GM19240 (cell line): ENCODE results near the gene MCRIP1.
A peak's percentile ranks its signal among the peaks of the same experiment; 100 is the strongest.

Source experiments
- DNase-seq: peaks from one replicate; pipeline ENCODE4 v3.0.0; 2011; ENCODE audit warnings: low spot score; ENCODE audit not compliant: insufficient read length

MCRIP1 gene

DNA sequence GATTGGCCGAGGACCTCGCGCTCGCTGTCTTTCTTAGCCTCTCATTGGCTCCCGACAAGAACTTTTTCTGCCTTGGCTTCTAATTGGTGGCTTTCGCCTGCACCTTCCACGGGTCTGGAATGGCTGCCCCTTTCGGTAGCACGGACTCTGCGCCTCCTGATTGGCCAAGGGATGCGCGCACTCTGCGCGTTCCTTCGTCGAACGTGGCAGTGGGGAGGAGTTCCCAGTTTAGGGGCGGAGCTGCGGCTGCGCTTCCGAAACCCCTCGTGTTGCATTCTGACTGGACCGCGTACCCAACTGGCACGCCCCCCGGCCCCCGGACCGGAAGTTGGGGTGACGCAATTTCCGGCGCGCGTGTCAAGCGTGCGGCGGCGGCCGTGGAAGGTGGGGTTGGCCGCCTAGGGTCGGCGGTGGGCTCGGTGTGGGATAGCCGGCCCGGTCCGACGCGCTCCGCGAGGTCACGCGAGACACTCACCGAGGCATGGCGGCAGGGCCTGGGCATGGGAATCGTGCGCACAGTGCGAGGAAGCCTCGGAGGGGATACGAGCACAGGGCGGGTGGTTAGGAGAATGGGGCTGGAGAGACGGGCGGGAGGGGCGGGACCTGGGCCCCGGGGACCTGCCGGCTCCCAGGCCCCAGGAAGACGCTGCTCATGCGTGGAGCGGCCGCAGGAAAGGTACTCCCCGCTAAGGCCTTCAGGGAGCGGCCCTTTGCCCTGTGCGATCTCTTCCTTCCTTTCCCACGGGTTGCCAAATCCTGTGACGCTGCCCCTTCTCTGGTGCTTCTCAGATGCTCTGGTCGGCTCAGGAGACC lies 27.9 kb upstream of the MCRIP1 start:
- peak; percentile 96 for DNase-seq

- no peak for DNase-seq
Observed at GRCh38 chr17:81859906-81860755, 27.0 kb upstream of the MCRIP1 start, which contains the start of gene P4HB. TSS of gene P4HB (minus strand) at chr17:81860535. CDS start at chr17:81860471, 64 bp downstream.

GRCh38 chr17:81858967-81859905 lies 26.1 kb upstream of the MCRIP1 start:
- no peak for DNase-seq

- DNase-seq = no peak
Observed at GRCh38 chr17:81858170-81858966, 25.3 kb upstream of the MCRIP1 start.

- no peak for DNase-seq
Observed at GRCh38 chr17:81854974-81855774, 22.1 kb upstream of the MCRIP1 start.

GRCh38 chr17:81852237-81852636 lies 19.1 kb upstream of the MCRIP1 start:
- DNase-seq = no peak

- no peak for DNase-seq
Observed at GRCh38 chr17:81851423-81851822, 18.3 kb upstream of the MCRIP1 start.

DNA sequence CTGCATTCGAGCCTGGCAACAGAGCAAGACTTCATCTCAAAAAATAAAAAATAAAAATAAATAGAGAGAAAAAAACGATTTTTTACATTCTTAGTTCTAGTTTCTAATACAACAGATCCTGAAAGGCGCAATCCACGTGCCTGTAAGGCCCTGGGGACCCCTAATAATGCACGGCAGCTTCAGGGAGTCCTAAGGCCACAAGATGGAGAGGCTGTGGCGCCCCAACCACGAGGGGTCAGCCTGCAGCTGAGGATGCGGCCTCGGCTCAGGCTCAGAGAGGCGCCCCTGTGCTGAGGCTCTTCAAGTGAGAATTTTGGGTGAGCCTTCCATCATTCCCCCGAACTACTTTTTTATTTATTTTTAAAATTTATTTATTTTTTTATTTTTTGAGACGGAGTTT lies 16.4 kb upstream of the MCRIP1 start:
- no peak for DNase-seq

- no peak for DNase-seq
Observed at GRCh38 chr17:81846743-81847689, 13.9 kb upstream of the MCRIP1 start.

GRCh38 chr17:81845881-81846742 lies 13.0 kb upstream of the MCRIP1 start:
- no peak for DNase-seq

DNA sequence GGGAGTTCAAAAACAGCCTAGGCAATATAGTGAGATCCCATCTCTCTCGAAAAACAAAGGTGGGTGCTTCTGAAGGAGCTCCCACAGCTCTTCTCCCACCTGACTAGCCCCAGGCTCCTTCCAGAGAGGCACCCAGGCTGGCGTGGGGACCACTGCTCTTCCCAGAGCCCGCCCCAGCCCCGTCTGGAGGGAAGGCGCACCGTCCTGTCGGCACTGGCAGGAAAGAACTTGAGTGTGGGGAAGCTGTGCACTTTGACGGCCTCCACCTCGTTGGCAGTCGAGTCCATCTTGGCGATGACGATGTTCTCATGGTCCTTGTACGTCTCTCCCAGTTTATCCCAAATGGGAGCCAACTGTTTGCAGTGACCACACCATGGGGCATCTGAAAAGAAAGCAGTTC lies 12.3 kb upstream of the MCRIP1 start:
- DNase-seq = no peak

GRCh38 chr17:81844887-81845286 lies 11.8 kb upstream of the MCRIP1 start:
- no peak for DNase-seq

- no peak for DNase-seq
Observed at GRCh38 chr17:81844327-81844851, 11.3 kb upstream of the MCRIP1 start.

DNA sequence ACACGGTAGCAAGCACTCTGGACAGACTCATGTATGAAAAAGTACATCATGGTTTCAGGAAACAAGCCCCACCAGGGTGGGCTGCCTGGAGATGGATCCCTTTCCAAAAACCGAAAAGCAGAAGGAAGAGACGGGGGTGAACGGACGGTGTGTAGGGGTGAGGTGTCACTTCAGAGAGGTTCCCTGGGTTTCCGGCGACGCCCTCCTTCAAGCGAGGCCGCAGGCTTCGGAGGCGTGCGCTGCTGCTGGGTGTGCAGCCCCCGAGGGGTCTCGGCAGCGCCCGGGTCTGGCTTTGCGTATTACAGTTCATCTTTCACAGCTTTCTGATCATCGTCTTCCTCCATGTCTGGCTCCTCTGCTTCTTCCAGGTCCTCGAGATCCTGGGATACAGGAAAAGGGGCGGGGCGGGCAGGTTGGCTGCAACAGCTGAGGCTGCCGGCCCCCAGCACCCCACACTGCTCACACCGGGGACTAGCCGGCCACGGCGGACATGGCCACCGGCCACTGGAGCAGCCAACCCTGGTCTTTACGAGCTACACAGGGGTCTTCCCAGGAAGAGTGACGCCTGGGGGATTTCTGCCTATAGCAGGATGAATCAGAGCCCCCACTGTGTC lies 10.7 kb upstream of the MCRIP1 start:
- DNase-seq = no peak

DNA sequence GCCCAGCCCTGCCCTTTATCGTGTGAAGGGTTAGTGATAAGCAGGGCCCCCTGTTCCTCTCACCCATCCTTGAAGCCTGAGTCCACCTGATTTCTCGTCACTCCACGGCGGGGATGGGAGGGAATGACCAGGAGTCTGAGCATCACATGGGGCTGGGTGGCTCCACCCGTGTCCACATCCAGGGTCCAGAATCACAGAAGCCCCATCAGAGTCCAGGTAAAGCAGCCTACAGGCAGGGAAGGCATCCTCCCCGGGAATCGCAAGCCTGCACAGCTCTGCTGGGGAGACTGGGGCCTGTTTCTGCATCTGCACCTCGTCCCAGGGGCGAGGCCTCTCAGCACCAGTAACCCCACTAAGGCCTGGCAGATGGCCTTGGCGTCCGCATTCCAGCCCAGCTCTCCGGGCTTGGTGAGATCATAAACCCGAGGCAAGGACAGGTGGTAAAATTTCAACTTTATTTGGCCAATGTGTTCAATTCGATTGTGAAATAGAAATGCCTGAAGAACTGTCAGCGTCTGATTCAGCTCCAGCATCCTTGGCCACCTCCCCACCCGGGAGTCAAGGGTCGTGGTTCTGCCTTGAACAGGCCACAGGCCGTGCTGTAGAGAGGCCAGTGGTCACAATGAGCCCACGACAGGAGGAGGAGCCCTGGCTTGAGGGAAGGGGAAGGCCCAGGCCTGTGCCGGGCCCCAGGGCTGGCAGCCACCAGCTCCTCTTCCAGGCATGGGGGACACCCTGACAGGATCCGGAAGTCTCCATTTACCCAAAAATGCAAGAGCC lies 9.8 kb upstream of the MCRIP1 start:
- no peak for DNase-seq

GRCh38 chr17:81842378-81842724 lies 9.3 kb upstream of the MCRIP1 start:
- no peak for DNase-seq
